ENCODE measurements around the gene SGMS1.
"Not testable (repeated sequence)": the region's sequence is repeated elsewhere in the genome, so short reads cannot be mapped to it uniquely, and the experiment has no call there.

SGMS1 gene

DNA sequence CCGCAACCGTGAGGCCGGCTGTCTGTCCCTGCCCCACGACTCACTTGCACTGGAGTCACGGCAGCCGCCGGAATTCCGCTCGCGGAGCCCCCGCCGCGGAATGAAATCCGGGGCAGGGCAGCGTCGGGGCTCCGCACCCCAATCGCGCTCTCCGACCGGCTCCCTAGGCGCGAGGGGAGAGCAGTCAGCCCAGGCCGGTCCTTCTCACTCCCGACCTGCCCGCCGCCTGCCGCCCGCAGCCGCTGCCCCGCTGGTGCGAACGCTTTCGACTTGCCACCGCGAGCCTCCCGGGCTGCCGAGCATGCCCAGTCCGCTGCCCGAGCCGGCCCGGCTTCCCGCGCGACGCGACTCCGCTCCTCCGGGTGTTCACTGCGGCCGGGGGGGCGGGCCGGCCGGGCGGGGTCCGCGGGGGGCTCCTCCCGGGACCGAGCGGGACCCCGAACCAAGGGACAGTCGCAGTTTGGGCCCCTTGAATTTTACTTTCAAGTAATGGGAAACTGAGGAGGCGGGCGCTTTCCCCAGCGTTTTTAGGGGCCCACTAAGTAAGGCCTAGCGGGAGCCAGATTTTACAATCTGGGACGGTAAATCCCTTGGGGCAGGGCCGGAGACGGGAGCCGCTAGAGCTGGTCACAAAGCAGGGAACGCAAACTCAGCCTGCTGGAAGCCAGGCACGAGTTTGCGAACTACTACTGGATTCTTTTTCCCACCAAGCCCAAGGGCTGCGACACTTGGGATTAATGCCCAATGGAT, at the start of gene SGMS1:
SGMS1 (minus strand) TSS at position 294 of the 750 bp plus-strand sequence. CDS start 279,842 bp downstream, outside the sequence.
- H3K27ac ChIP-seq: peak within 1 kb of the TSS; percentile 97
- TF ChIP-seq, protein P1, sequence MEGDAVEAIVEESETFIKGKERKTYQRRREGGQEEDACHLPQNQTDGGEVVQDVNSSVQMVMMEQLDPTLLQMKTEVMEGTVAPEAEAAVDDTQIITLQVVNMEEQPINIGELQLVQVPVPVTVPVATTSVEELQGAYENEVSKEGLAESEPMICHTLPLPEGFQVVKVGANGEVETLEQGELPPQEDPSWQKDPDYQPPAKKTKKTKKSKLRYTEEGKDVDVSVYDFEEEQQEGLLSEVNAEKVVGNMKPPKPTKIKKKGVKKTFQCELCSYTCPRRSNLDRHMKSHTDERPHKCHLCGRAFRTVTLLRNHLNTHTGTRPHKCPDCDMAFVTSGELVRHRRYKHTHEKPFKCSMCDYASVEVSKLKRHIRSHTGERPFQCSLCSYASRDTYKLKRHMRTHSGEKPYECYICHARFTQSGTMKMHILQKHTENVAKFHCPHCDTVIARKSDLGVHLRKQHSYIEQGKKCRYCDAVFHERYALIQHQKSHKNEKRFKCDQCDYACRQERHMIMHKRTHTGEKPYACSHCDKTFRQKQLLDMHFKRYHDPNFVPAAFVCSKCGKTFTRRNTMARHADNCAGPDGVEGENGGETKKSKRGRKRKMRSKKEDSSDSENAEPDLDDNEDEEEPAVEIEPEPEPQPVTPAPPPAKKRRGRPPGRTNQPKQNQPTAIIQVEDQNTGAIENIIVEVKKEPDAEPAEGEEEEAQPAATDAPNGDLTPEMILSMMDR (conservative IDR thresholded peaks at IDR 0.05): no peak

DNA sequence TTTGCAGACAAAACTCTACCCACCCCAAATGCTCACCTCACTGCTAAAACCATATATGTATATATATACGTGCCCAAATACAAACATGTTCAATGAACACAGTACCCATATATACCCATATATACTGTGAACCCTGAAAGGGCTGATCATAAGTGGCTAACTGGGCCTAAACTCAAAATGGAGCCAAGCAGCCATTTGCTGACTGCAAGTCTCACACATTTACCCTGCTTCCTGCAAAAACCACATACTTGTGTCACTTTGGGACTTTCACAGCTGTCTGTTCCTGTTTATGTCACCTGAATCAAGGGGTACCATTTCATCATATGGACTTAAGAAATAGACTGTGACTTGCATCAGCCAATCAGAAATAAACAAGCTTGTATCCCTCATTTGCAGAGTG, 48.4 kb upstream of the SGMS1 start:
- H3K27ac ChIP-seq: not testable (repeated sequence)

- not testable (repeated sequence) for H3K27ac ChIP-seq
Observed at GRCh38 chr10:50671645-50672044, 47.9 kb upstream of the SGMS1 start.

GRCh38 chr10:50669957-50670356, 46.2 kb upstream of the SGMS1 start:
- H3K27ac ChIP-seq: not testable (repeated sequence)

- H3K27ac ChIP-seq: not testable (repeated sequence)
Observed at GRCh38 chr10:50667353-50667752, 43.6 kb upstream of the SGMS1 start.

GRCh38 chr10:50662420-50662819, 38.7 kb upstream of the SGMS1 start:
- not testable (repeated sequence) for H3K27ac ChIP-seq

GRCh38 chr10:50661563-50661962, 37.8 kb upstream of the SGMS1 start:
- H3K27ac ChIP-seq: not testable (repeated sequence)

GRCh38 chr10:50659865-50660730, 36.3 kb upstream of the SGMS1 start:
- TF ChIP-seq, protein P1 (conservative IDR thresholded peaks at IDR 0.05): peak; percentile 29
- H3K27ac ChIP-seq: not testable (repeated sequence)

DNA sequence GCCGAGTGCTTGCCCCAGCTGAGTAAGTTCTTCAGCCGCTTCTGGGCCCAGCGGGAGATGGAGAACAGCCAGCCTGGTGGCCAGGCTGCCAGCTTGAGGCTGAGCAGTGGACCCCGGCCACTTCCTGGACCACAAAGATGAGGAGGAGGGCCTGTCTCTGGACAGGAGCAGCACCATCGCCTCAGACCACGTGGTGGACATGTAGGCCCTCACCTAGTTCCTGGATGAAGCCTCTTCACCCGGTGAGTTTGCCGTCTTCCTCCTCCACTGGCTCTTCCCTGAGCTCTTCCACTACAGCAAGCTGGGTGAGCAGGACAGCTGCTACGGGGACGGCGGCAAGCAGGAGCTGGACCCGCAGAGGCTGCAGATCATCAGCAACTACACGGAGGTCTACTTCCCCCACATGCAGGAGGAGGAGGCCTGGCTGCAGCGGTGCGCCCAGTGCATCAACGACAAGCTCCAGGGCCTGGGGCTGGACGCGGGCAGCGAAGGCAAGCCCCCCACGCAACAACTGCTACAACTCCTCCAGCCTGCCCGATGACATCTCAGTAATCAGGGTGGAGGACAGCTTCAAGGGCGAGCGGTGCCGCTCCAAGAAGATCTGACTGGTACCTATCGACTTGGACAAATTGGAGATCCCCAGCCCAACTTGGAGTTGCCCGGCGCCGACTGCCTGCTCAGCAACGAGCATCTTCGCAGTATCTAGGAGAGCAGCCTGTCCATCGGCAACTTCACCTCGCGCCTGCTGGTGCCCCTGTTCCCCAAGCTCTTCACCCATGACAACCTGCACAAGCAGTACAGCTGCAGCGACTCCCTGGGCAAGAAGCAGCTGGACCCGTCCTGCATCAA, 35.5 kb upstream of the SGMS1 start:
- H3K27ac ChIP-seq: not testable (repeated sequence)

DNA sequence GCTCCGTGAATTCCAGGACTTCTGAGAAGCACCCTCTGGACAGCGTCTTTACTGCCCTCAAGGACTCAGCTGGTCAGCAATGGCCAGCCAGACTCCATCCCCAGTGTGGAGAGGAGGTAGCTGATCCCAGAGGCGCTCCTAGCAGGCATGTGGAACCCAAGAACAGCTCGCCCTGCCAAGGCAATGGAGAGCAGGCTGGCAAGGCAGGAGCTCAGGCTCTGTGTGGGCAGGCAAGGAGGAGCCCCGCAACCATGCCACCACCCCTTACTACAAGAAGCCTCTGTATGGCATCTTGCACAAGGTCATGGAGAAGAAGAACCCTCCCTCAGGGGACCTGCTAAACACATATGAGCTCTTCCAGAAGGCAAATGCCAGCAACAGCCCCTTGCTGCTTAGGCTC, 34.4 kb upstream of the SGMS1 start:
- TF ChIP-seq, protein P1 (conservative IDR thresholded peaks at IDR 0.05): no peak
- H3K27ac ChIP-seq: no peak overlapping the region

DNA sequence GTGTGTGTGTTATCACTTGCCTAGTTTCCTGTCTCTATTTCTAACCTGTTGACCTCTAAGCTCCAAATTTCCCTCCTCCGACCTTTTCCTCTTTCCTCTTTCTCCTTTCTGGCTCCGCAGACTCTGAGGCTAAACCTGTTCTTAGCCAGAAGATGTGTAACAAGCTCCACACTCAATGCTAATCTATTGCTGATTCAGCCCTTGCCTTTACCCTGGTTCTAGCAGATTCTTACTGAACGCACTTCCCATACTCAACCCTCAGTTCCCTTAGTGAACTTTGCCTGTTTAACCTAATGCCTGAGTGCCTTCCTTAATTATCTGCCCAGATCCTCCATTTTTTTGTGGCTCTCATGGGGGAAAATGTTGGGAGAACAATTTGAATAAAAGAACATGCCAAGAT, 30.0 kb upstream of the SGMS1 start:
- TF ChIP-seq, protein P1 (conservative IDR thresholded peaks at IDR 0.05): no peak
- peak overlapping the region; percentile 49 for H3K27ac ChIP-seq
